Measurements from ENCODE around the gene TLX1.

TLX1 gene

DNA sequence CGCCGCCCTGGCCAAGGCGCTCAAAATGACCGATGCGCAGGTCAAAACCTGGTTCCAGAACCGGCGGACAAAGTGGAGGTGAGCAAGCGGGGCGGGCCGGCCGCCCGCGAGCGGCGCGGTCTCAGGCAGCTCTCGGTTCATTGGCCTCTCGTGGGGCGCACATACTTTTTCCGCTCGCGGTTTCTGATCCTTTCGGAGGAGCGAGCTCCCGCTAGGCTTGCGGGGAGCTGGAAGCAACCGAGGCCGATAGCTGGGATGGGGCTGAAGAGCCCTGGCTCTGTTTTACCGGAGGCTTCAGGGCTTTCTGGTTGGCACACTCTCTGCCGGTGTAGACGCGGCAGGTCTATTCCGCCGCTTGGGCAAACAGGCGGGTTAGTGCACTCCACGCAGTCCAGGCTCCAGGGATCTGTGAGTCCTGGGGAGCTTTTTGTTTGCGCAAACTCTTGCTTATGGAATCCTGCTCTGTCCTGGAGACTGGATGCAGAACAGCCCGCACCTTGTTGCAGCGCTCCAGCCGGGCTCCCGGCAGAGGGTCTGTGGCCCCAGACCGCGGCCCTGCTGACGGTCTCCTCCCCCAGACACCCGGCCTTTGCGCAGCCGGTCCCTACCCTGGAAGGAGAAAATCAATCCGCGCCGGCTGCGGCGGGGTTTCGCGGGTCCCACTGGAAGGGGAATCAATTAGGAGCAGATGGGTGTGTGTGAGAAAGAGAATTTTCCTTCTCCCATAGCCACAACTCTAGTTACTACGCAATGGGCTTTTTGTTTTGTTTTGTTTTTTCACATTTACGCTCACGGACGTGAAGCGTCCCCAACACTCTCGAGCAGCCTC lies 3.4 kb downstream of the TLX1 start:
- no peak for DNase-seq

DNA sequence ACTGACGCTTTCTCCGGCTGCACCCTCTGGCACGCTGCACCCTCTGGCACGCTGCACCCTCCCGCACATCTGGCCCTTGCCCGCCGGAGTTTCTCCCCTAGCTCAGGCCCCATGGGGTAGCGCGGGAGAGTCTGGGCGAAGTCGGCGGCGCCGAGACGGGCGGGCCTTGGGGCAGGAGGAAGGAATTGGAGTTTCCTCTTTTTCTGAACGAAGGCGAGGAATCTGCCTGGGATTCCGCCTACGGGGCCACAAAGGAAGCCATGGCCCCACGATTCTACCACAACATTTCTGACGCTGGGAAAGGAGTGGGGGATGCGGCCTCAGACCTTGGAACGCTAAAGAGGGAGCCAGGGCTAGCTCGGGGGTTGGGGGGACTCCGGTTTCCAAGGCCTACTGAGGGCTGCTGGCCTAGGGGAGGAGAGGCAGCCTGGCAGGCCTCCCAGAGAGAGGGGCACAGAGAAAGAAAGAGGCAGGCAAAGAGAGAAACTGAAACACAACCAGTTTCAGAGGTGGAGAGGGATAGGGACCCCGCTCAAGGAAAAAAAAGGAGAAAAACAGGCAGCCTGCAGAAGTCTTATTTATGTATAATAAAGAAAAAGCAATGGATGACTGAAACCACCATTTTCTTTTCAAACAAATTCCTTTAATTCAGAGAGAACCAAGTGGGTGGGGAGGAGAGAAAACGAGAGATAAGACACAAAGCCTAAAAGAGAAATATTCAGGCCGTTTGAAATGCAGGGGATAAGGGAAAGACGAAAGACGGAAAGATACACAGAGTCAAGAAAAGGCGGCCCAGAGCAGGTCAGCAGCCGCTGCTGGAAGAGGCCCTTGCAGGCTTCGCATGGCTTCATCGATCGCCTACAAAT lies 4.3 kb downstream of the TLX1 start:
- no peak for DNase-seq

DNA sequence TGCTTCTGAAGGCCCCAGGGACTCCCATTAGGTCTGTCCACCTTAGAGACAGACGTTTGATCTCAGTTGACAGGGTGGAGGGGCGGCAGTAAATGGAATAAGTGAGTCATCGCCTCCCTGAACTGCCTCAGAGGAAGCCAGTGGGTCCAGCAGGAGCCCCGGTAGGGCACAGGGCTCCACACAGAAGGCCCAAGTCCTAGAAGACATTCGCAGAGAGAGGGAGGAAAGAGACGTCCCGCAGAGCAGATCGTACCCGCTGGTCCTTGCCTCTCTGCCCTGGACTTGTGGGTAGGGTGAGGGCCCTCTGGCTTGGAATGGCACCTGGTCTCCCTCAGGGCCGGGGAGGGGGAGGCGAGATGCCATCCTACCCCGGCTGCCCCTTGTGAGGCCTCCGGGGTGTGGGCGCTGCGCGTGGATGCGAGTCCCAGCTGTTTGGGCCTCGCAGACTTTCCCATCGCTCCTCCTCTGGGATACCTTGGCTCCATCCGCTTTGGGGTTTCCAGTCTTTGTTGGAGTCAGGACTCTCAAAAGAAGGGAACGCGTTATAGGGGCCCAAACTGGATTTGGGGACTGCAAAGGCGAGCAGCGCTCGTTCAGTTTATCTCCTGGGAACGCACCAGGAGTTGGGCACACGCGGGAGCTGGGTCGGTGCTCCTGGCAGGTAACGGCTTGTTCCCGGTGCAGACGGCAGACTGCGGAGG lies 5.1 kb downstream of the TLX1 start:
- DNase-seq: no peak

DNA sequence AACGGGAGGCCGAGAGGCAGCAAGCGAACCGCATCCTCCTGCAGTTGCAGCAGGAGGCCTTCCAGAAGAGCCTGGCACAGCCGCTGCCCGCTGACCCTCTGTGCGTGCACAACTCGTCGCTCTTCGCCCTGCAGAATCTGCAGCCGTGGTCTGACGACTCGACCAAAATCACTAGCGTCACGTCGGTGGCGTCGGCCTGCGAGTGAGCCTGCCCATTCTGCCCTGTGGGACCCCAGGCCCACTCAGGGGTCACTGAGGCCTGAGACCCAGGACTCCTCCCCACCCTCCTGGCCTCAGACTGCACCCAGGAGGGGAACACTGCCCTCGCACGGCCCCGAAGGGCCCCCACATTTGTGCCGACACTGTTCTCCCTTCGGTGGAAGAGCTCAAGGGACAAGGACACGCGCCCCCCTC lies 5.6 kb downstream of the TLX1 start:
- DNase-seq: no peak

DNA sequence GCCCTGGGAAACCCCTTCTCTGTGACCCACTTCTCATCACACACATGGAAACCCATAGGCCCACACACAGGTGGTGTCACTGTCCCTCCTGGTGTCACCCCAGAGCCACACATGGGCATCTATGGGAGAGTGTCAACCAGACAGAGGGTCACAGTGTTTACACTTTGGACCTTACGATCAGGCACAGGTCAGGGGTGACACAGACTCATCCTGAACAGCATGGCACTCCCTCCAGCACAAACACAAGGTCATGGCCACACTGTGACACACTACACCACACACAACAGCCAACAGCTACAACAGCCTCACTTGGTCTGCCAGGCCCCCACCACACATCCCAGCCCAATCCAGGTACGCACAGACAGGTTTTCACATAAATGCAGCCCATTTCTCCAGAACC lies 6.2 kb downstream of the TLX1 start:
- no peak for DNase-seq

DNA sequence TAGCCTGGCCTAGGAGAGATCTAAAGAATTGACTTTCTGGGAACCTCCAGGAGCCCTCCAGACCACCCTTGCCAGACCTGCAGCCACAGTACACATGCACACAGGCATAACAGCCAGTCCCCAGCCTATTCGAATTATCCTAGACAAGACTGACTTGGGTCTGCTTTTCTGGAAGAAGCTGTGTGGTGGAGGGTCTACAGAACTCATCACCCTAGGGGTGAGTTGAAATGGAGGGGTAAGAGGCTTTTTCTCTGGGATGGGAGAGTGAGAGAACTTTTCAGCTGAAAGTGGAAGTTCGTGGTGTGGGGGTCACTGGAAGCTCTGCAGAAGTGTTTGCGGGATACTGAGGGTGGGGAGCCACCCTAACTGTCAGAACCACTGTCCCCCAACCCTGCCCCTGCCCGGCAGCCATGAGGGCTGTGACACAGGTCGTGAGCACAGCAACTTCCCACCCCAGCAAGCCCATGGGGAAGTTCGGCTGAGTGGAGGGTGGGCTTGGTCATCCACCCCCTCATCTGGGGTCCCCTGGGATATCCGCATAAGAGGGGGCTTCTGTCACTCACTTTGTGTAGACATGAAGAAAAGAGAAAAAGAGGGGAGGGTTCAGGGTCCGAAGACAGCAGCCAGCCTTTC lies 7.8 kb downstream of the TLX1 start:
- DNase-seq: no peak

DNA sequence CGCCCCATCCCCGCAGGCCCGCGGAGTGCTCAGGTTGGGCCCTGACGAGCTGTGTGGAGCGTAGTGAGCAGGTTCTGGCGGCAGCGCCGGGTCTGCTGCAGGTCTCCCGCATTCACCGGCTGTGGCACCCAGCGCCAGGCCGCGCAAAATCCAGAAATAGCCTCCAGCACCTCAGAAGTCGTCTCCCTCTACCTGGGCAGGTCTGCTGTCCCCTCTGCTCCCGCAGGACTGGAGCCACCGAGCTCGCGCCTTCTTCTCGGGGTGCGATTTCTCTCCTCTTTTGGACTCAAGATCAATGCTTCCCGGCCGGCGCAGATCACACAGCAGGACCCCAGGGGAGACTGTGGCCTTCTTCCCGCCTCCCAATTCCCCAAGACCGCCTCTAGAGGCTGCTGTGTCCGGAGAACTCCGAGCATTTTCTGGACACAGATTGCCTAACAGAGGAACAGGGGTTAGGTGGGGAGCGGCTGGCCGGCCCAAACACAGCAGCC lies 8.4 kb downstream of the TLX1 start:
- no peak for DNase-seq

DNA sequence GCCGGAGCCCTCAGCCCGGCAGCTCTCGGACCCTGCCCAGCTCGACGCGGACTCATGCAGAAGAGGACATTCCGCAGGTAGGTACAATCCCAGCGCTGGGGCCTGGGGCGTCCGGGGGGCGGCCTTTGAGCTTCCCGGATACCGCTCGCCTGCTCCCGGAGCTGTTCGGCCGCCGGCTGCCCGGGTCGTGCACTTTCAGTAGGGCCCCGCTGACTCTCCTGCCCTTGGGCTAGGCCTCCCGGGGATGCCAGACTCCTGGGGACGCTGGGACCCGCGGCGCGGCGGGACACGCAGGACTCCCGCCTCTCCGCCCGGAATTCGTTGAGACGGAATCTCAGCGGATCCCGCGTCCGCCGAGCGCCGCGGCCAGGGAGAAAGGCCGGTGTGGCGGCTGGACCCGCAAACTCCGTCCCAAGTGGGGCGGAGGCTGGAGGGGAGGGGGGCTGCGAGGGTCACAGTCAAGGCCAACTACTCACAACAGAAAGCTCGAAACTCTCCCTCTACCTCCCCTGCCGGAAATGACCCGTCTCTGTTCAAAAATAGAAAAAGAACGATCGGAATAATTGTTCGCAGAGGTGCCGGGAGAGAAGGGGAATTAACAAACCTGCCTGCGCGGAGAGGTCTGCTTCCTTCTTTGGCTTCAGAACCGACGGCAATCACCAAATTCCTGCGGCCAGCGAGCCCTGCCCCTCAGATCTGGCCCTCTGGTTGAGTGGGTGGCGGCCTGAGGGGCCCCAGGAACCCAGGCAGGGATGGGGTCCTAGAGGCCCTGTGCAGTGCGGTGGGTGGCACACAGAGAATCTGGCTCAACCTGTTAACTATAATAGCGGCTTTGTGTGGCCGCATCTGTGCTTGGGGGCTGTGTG lies 9.2 kb downstream of the TLX1 start:
- no peak for DNase-seq

DNA sequence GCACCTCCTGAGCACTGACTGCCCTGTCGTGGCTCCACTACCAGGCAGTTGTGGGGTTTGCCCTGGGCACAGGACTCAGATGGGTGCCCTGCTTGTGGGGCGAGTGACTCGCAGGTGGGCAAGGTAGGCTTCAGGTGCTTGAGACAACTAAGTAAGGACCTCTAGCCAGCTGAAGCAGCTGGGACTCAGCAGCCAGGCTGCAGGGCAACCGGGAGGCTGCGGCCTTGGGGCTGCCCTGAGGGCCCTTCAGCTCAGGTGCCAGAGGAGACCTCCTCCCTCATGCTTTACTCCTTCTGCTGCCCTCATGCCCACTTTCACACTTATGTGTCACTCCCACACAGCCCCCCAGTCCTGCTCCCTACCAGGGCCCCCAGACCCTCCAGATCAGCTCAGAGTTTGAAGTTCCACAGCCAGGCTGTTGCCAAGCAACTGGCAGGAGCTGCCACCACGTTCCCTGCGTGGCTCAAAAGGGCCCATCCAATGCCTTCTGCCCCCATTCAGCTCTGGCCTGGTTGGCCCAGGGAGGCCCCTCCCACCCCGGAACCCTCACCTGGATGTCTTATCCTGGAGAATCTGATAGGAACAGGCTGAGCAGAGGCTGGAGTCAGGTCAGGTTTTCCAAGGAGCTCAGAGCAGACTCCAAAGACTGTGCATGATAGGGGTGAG lies 10.0 kb downstream of the TLX1 start:
- DNase-seq: no peak

DNA sequence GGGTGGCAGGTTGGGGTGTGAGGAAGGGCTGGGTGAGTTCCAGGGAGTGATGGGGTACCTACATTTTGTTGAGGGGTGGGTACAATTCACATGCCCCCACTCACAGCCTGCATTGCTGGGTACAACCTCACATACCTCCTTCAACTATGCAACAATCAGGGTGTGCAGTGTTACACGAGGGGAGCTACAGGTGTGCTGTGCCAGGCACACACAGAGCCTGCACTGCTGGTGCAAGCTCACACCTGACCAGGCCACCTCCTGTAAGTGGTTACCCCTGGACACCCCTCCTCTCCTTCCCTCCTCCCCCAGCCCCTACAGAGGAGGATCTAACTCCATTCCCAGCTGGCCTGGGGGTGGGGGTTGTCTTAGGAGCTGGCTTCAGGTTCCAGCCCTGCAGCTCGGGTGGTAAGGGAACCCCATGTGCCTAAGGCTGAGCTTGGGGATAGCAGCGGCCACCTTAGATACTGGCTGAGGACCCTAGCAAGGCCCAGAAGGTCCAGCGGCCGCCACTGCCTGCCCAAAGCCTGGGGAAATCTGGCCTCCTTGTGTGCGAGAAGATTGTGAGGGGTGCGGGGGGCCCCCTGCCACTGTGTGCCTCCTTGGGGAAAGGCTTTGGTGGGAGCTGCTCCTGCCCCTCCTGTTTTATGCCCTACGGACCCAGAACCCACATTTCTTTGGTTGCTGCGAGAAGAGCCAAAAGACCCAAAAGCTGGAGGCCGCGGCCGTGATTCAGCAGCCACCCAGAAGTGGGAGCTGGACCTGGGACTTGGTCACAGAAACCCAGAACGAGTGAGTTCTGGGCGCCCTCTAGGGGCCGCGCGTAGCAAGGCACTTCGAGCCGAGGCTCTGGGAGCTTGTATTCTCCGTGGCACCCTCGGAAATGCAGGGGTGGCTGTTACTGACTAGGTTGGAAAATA lies 10.8 kb downstream of the TLX1 start:
- peak; percentile 69 for DNase-seq

DNA sequence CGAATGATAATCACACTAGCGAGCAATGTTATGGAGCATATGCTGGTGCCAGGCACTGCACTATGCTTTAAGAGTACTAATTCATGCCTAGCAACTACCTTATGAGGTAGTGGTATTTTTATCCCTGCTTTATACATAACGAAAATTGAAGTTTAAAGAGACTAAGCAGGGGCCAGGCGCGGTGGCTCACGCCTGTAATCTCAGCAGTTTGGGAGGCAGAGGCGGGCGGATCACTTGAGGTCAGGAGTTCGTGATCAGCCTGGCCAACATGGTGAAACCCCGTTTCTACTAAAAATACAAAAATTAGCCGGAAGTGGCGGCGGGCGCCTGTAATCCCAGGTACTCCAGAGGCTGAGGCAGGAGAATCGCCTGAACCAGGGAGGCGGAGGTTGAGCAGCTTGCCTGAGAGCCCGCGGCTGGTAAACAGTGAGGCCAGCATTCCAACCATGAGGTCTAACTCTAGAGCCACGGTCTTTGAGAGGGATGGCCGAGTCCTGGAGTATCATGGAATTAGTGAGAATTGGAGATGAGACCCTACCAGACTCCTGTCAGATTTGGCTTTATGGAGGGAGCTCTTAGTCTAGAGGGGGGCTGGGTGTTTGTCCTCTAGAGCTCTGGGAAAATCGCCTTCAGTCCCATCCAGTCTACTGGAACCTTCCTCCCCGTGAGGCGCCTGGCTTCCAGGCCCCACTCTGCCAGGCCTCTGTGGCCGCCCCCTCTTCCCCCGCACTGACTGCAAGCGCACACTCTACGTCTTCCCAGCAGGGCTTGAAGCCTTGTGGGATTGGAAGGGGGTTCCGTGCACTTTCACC lies 11.6 kb downstream of the TLX1 start:
- no peak for DNase-seq

DNA sequence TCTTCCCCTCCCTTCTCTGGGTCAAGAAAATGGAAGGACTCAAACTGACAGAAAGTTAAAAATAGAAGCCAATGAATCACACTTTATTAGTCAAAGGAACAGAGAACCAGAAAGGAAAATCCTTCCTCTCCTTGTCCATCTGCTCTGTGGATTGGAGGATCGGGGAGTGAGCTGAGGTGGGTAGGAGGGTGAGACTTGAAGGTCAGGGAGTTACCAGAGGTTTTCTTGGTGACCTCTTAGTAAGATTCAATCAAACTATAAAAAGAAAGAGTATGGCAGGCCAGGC lies 12.2 kb downstream of the TLX1 start:
- DNase-seq: no peak

DNA sequence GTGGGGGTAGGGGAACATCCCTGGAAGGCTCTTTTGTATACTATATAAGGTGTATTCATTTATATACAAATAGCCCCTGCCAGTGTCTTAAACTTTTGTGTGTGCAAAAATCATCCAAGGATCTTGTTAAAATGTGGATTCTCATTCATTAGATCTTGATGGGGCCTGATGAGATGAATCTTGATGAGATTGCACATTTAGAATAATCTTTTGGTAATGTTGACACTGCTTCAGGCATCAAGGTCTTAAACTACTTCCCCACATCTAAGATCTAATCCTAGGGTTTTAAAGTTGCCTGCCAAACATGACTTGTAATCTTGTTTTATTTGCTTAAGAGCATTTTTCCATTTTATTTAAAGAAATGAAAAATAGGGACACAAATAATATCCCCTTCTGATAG lies 13.0 kb downstream of the TLX1 start:
- no peak for DNase-seq

DNA sequence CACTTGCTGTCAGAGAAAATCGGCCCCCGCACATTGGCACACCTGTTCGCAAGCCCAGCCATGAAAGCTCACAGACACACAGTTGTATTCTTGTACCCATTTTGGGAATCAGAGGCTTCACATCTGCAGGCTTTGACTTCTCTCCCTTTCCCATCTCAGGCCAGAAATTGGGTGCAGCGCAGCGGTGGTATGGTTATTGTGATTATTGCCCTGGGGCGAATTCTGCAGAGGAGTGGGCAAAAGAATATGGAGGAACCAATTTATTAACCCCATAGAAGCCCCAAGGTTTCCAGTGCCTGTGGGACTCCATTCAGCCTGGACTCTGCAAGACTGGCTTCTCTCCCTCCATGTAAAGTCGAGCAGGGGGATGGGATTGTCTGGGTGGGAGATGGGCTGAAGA lies 14.0 kb downstream of the TLX1 start:
- DNase-seq: no peak

DNA sequence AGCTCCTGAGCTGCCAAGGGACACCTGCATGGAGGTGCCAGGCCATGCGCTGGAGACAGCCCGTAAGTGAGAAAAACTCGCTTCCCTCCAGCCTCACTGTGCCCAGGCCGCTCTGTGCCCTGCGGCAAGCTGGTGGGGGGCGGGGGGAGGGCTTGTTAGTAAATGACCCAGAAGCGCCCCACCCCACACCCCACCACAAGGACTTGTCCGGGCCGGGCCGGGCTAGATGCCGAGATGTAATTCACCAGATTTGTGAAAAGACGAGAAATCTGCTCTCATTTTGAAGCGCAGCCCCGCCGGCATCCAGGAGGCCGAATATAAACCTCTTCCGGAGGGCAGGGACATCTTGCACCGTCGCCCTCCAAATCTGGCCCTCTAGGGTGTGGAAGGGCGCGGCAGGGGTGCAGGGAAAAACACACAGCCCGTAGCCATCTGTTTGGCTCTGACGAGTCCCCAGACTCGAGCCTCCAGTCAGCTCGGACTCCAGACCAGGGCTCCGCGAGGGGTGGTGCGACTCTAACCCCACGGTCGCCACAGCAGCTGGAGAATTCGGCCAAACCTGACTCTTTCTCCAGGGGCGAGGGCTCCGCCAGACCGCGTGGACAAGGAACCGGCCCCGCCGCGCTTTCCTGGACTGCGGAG lies 14.8 kb downstream of the TLX1 start:
- no peak for DNase-seq

DNA sequence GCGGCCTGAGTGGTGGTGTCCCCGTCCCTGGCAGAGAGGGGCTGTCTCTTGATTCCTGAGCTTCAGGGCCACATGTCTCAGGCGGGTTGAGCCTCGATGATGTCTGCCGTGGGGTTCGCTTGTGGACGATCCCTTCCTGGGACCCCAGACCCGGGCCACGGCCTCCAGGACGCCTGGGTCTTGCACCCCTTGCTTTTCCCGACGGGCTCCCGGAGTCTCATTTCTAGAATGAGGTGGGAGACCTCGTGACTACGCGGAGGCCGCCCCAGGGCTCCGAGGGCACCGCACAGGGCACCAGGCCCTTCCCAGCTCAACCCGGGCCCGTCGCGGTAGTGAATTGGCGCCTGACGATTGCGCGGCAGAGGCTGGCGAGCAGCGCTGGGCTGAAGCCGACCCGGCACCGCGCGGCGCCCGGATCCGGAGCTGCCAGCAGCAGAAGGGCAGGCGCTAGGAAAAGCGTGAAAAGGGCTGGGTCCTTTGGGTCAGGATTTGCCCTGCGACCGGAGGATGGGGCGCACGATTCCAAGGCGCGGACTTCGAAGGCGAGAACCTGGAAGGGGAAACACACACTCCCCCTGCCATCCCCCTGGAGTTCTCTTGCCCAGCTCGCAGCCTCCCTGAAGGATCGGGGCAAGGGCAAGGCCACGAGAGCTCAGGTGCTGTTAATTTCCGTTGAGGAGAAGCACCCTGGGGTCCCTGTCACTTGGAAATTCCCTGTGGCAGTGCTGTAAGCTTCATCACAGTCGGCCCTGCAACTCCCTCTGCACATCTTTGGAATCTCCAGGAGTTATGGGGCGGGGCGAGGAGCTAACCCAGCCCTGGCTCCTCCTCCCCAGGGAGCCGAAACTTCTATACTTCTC lies 15.5 kb downstream of the TLX1 start:
- no peak for DNase-seq

DNA sequence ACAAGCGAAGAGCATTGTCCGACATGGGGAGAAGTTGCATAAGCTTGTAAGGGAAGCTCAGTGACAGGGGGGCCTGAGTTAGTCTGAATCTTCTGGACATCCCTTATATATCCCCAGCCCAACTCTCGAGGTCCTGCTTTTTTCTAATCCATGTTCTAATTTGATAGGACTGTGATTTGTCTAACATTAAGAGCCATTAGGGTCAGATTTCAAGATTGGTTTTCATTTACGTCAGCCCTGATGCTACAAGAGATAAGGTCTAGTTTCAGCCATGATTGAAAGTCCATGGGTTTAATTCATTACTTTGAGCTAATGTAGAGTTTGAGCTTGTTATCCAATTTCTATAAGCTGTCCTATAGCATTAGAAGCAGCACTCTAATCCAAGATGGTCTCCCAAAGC lies 20.3 kb downstream of the TLX1 start:
- DNase-seq: no peak

DNA sequence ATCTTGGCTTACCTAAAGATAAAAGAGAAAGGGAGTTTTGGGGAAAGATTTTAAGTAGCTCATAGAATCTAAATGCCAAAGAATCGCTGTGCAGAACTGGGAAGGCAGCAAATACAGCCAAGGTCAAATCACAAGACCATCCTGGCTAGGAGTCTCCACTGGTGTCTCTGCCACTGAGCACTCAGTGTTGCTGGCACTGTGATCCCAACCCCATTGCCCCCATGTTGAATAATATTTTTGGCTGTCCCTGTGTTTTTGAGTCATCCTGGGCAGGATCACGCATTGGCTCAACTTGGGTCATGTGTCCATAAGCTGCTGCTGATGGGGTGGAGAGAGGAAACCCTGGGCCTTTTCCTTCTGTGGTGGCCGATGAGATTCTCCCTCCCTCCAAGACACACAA lies 21.2 kb downstream of the TLX1 start:
- no peak for DNase-seq
